Right kidney (tissue), 1 donor: ENCODE measurements around the gene RBFOX2.
"Not testable (repeated sequence)": the region's sequence is repeated elsewhere in the genome, so short reads cannot be mapped to it uniquely, and the experiment has no call there.

ENCODE experiments used
- DNase-seq: peaks from one replicate; pipeline ENCODE4 v3.0.0-alpha.2; 2016

Gene RBFOX2

GRCh38 chr22:35733791-35734516 is 294.7 kb downstream of the RBFOX2 start:
- no peak for DNase-seq

- no peak for DNase-seq
Observed at GRCh38 chr22:35733036-35733435, 295.6 kb downstream of the RBFOX2 start.

- no peak for DNase-seq
Observed at GRCh38 chr22:35732116-35732515, 296.5 kb downstream of the RBFOX2 start.

GRCh38 chr22:35731321-35731720 is 297.3 kb downstream of the RBFOX2 start:
- no peak for DNase-seq

GRCh38 chr22:35729309-35729698 is 299.3 kb downstream of the RBFOX2 start:
- no peak for DNase-seq

- no peak for DNase-seq
Observed at GRCh38 chr22:35728639-35729308, 299.9 kb downstream of the RBFOX2 start.

GRCh38 chr22:35727436-35727835 is 301.2 kb downstream of the RBFOX2 start:
- DNase-seq: no peak

GRCh38 chr22:35726933-35727332 is 301.7 kb downstream of the RBFOX2 start:
- DNase-seq: no peak

- no peak for DNase-seq
Observed at GRCh38 chr22:35726398-35726797, 302.2 kb downstream of the RBFOX2 start.

- DNase-seq: no peak
Observed at GRCh38 chr22:35725521-35725920, 303.1 kb downstream of the RBFOX2 start.

- no peak for DNase-seq
Observed at GRCh38 chr22:35721960-35722359, 306.7 kb downstream of the RBFOX2 start.

- DNase-seq: no peak
Observed at GRCh38 chr22:35719212-35719875, 309.3 kb downstream of the RBFOX2 start.

- no peak for DNase-seq
Observed at GRCh38 chr22:35717572-35717971, 311.1 kb downstream of the RBFOX2 start, which contains the start of gene APOL5. APOL5 (plus strand) TSS chr22:35717872; CDS start chr22:35717872, 0 bp downstream.

GRCh38 chr22:35712672-35713071 is 316.0 kb downstream of the RBFOX2 start:
- no peak for DNase-seq

GRCh38 chr22:35711336-35711735 is 317.3 kb downstream of the RBFOX2 start:
- DNase-seq: no peak

- no peak for DNase-seq
Observed at GRCh38 chr22:35708917-35709316, 319.7 kb downstream of the RBFOX2 start.

- DNase-seq: no peak
Observed at GRCh38 chr22:35708453-35708852, 320.2 kb downstream of the RBFOX2 start.

GRCh38 chr22:35705141-35705540 is 323.5 kb downstream of the RBFOX2 start:
- DNase-seq: no peak

GRCh38 chr22:35703861-35704584 is 324.6 kb downstream of the RBFOX2 start:
- DNase-seq: no peak

- DNase-seq: not testable (repeated sequence)
Observed at GRCh38 chr22:35699852-35700251, 328.8 kb downstream of the RBFOX2 start.

- DNase-seq: no peak
Observed at GRCh38 chr22:35697142-35697541, 331.5 kb downstream of the RBFOX2 start.

GRCh38 chr22:35695202-35695601 is 333.4 kb downstream of the RBFOX2 start:
- no peak for DNase-seq

GRCh38 chr22:35690001-35690400 is 338.6 kb downstream of the RBFOX2 start:
- no peak for DNase-seq
